Left lung (tissue), 10 donors: ENCODE results near the gene MSH5. TPM values are rescaled to one million over a fixed set of nuclear protein-coding genes. Genes with fewer than 3 reads are reported as not detected.
"Not testable (repeated sequence)": the region's sequence is repeated elsewhere in the genome, so short reads cannot be mapped to it uniquely, and the experiment has no call there.

Source experiments
- ATAC-seq: fragments of 200-7000 bp; cut with Tn5 transposase; one replicate; pipeline ENCODE4 v1.9.1; 2020; ENCODE audit warnings: moderate library complexity
- DNase-seq, 4 donors: peaks; one replicate each; pipeline ENCODE4 v3.0.0-alpha.2; 2013 to 2020
- H3K27ac ChIP-seq, 2 donors: fragments of 200-600 bp; sonication (generic) in 1 of 2; one replicate each; pipeline versions ENCODE4 v1.5.0 to v1.8.0; 2020 to 2021
- H3K27me3 ChIP-seq, 2 donors: fragments of 200-600 bp; sonication (generic) in 1 of 2; one replicate each; pipeline versions ENCODE4 v1.5.0 to v1.8.0; 2020 to 2021
- H3K36me3 ChIP-seq, 2 donors: fragments of 200-600 bp; sonication (generic) in 1 of 2; one replicate each; pipeline versions ENCODE4 v1.5.0 to v1.8.0; 2020 to 2021
- H3K4me1 ChIP-seq, 2 donors: fragments of 200-600 bp; one replicate each; pipeline ENCODE4 v1.8.0; 2021
- H3K4me3 ChIP-seq, 2 donors: fragments of 200-600 bp; sonication (generic) in 1 of 2; one replicate each; pipeline versions ENCODE4 v1.5.0 to v1.8.0; 2020 to 2021; ENCODE audit warnings: mild to moderate bottlenecking in 1 of 2
- H3K9me3 ChIP-seq, 2 donors: fragments of 200-600 bp; sonication (generic) in 1 of 2; one replicate each; pipeline versions ENCODE4 v1.5.0 to v1.8.0; 2020 to 2021
- intact Hi-C, 2 donors: fragments of 100-400 bp; cut with DNase I; formaldehyde crosslinking; loops; one replicate each; pipeline versions ENCODE4 v1.11.2 to v1.14.2; 2022
- polyA plus RNA-seq, 6 donors: library from polyadenylated mRNA; unstranded; fragments of 120-200 nt; gene quantifications; one replicate each; pipeline ENCODE4 v1.2.1, GENCODE V29; 2013; ENCODE audit not compliant: insufficient read length in 6 of 6
- total RNA-seq, 2 donors: library from RNA; stranded (reverse); fragmentation: NEBNext Ultra II Directional; extraction: Animal tissue kit (Norgen Biotek cat#: 25700); gene quantifications; one replicate each; pipeline ENCODE4 v1.2.1, GENCODE V29; 2021
- TF ChIP-seq, protein P1 (sequence below), 2 donors: fragments of 200-600 bp; sonication (generic) in 1 of 2; IDR thresholded peaks; one replicate each; pipeline versions ENCODE4 v1.5.0 to v1.8.0; 2021; ENCODE audit warnings: antibody characterized with exemption in 2 of 2
- donor health status: DM: no; HTN: yes; CAD: no.
- donor health status: DM: no; HTN: no; CAD: no.

Gene MSH5
- total and polyA plus RNA-seq, 8 donors = 9.7 to 49.8 (median 36.7) TPM

DNA sequence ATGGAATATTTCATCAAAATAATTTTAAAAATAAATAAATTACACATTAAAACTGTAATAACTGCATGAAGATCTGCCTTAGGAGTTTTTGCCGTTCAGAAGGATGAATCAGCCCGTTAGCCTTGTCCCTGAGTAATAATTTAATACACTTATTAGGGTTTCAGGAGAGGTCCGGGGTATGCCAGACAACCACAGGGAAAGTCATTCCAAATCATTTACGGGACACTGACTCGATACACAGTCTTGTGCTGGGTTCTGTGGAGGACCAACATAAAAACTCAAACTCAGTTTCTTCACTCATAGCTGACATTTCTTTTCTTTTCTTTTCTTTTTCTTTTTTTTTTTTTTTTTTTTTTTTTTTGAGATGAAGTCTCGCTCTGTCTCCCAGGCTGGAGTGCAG, 33.9 kb upstream of the MSH5 start:
- intact Hi-C loops = no loop called here
- H3K27me3 ChIP-seq = no peaks in the 10 kb centered on the region
- no peak overlapping the region for H3K4me3 ChIP-seq
- no peak for ATAC-seq
- H3K36me3 ChIP-seq = no peaks in the 10 kb centered on the region
- H3K27ac ChIP-seq = no peak overlapping the region
- H3K4me1 ChIP-seq = peaks cover 13 to 28% of the 10 kb centered on the region in 2 donors
- no peak for DNase-seq
- TF ChIP-seq, protein P1, sequence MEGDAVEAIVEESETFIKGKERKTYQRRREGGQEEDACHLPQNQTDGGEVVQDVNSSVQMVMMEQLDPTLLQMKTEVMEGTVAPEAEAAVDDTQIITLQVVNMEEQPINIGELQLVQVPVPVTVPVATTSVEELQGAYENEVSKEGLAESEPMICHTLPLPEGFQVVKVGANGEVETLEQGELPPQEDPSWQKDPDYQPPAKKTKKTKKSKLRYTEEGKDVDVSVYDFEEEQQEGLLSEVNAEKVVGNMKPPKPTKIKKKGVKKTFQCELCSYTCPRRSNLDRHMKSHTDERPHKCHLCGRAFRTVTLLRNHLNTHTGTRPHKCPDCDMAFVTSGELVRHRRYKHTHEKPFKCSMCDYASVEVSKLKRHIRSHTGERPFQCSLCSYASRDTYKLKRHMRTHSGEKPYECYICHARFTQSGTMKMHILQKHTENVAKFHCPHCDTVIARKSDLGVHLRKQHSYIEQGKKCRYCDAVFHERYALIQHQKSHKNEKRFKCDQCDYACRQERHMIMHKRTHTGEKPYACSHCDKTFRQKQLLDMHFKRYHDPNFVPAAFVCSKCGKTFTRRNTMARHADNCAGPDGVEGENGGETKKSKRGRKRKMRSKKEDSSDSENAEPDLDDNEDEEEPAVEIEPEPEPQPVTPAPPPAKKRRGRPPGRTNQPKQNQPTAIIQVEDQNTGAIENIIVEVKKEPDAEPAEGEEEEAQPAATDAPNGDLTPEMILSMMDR (IDR thresholded peaks at IDR 0.05) = no peak
- H3K9me3 ChIP-seq = no peaks in the 10 kb centered on the region

- Histone ChIP-seq H3K36me3 (no peaks in the 10 kb centered on the region), H3K27me3 (no peaks in the 10 kb centered on the region), H3K4me3 (no peak within 1 kb of the TSS), H3K27ac (no peak within 1 kb of the TSS), H3K9me3 (no peaks in the 10 kb centered on the region), H3K4me1 (peaks cover 7 to 28% of the 10 kb centered on the region in 2 donors)
- ATAC-seq = no peak
- intact Hi-C loops = no loop called here
- DNase-seq = no peak
- TF ChIP-seq, protein P1 (IDR thresholded peaks at IDR 0.05) = no peak
Measured at GRCh38 chr6:31706599-31706998, 33.2 kb upstream of the MSH5 start, which contains the start of gene LY6G6F. LY6G6F (plus strand) TSS chr6:31706866; CDS start chr6:31706907, 41 bp downstream.

DNA sequence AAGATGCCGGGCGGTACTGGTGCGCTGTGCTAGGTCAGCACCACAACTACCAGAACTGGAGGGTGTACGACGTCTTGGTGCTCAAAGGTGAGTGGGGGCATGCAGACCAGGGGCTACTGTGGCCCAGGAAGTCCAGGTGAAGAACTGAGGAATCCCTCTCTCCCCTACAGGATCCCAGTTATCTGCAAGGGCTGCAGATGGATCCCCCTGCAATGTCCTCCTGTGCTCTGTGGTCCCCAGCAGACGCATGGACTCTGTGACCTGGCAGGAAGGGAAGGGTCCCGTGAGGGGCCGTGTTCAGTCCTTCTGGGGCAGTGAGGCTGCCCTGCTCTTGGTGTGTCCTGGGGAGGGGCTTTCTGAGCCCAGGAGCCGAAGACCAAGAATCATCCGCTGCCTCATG, 32.1 kb upstream of the MSH5 start:
- Histone ChIP-seq H3K4me1 (peaks cover 0 to 19% of the 10 kb centered on the region in 2 donors), H3K36me3 (no peaks in the 10 kb centered on the region), H3K27me3 (no peaks in the 10 kb centered on the region), H3K4me3 (no peak overlapping the region), H3K27ac (no peak overlapping the region), H3K9me3 (no peaks in the 10 kb centered on the region)
- intact Hi-C loops = no loop called here
- TF ChIP-seq, protein P1 (IDR thresholded peaks at IDR 0.05) = no peak
- no peak for ATAC-seq
- DNase-seq = no peak

DNA sequence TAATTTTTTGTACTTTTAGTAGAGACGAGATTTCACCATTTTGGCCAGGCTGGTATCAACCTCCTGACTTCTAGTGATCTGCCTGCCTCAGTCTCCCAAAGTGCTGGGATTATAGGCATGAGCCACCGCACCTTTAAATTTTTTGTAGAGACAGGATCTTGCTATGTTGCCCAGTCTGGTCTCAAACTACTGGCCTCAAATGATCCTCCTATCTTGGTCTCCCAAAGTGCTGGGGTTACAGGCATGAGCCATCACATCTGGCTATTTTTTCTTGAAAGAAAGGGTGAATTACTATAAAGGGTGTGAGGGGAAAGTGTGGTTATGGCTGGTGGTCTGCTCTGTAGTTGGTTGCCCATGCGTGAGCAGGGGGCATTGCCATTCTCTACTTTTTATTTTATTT, 31.6 kb upstream of the MSH5 start:
- ATAC-seq (no peak), DNase-seq (no peak)
- H3K27ac ChIP-seq = no peak overlapping the region
- H3K9me3 ChIP-seq = no peaks in the 10 kb centered on the region
- peaks cover 0 to 19% of the 10 kb centered on the region in 2 donors for H3K4me1 ChIP-seq
- H3K36me3 ChIP-seq = no peaks in the 10 kb centered on the region
- intact Hi-C loops = no loop called here
- TF ChIP-seq, protein P1 (IDR thresholded peaks at IDR 0.05) = no peak
- H3K4me3 ChIP-seq = no peak overlapping the region
- no peaks in the 10 kb centered on the region for H3K27me3 ChIP-seq

GRCh38 chr6:31709157-31709556, 30.6 kb upstream of the MSH5 start:
- intact Hi-C loops, H3K4me3 ChIP-seq, H3K27ac ChIP-seq, H3K36me3 ChIP-seq, H3K9me3 ChIP-seq, ATAC-seq, DNase-seq, H3K27me3 ChIP-seq: not testable (repeated sequence)
- peaks cover 0 to 12% of the 10 kb centered on the region in 2 donors for H3K4me1 ChIP-seq

- Histone ChIP-seq H3K27ac (no peak overlapping the region), H3K4me1 (peaks cover 0 to 12% of the 10 kb centered on the region in 2 donors), H3K4me3 (no peak overlapping the region), H3K9me3 (no peaks in the 10 kb centered on the region), H3K27me3 (no peaks in the 10 kb centered on the region), H3K36me3 (no peaks in the 10 kb centered on the region)
- TF ChIP-seq, protein P1 (IDR thresholded peaks at IDR 0.05) = no peak
- DNase-seq (no peak), ATAC-seq (no peak)
- intact Hi-C loops = no loop called here
Measured at GRCh38 chr6:31710523-31711219, 29.1 kb upstream of the MSH5 start.
